CD4-positive, CD25-positive, alpha-beta regulatory T cell (primary cell): ENCODE data around the gene HEG1. TPM values are rescaled to one million over a fixed set of nuclear protein-coding genes. Genes with fewer than 3 reads are reported as not detected.

Experiments used
- ATAC-seq, 2 donors: fragments of 150-1000 bp; cut with Tn5 transposase; one replicate each; pipeline ENCODE4 v1.10.0; 2021; ENCODE audit warnings: low read depth in 2 of 2, moderate number of reproducible peaks in 2 of 2, moderate library complexity in 1 of 2
- DNase-seq, 3 donors: peaks; one replicate each; pipeline versions ENCODE4 v3.0.0 to v3.0.0-alpha.2; 2012 to 2022; ENCODE audit warnings: mixed read lengths in 1 of 3
- H3K27ac ChIP-seq: one replicate; pipeline ENCODE4 v1.7.0; 2013; ENCODE audit warnings: mild to moderate bottlenecking, low read length; ENCODE audit not compliant: insufficient read depth, poor library complexity, severe bottlenecking
- H3K27me3 ChIP-seq: one replicate; pipeline ENCODE4 v1.7.0; 2013; ENCODE audit warnings: low read length; ENCODE audit not compliant: control insufficient read depth, insufficient read depth
- H3K36me3 ChIP-seq: one replicate; pipeline ENCODE4 v1.7.0; 2013; ENCODE audit warnings: mild to moderate bottlenecking, low read length, moderate library complexity; ENCODE audit not compliant: control insufficient read depth, insufficient read depth
- H3K4me1 ChIP-seq: 2 replicates; pipeline ENCODE4 v1.7.0; 2013; ENCODE audit warnings: mild to moderate bottlenecking, low read length; ENCODE audit not compliant: insufficient read depth, control insufficient read depth, poor library complexity, severe bottlenecking
- H3K4me3 ChIP-seq: one replicate; pipeline ENCODE4 v1.7.0; 2013; ENCODE audit warnings: low read depth, mild to moderate bottlenecking, low read length, moderate library complexity
- H3K9me3 ChIP-seq, 2 experiments: 1 replicate in 1 of 2; 2 replicates in 1 of 2; pipeline ENCODE4 v1.7.0; 2013; ENCODE audit warnings: low read length in 2 of 2, mild to moderate bottlenecking in 1 of 2, moderate library complexity in 1 of 2; ENCODE audit not compliant: control insufficient read depth in 2 of 2
- H3K27ac Mint-ChIP-seq, 3 donors: one replicate each; pipeline ENCODE4 v1.8.0; 2020 to 2022; ENCODE audit warnings: mild to moderate bottlenecking in 3 of 3, mixed read lengths in 3 of 3, moderate library complexity in 2 of 3
- H3K27me3 Mint-ChIP-seq: one replicate; pipeline ENCODE4 v1.8.0; 2022; ENCODE audit warnings: mild to moderate bottlenecking, mixed read lengths
- H3K36me3 Mint-ChIP-seq: one replicate; pipeline ENCODE4 v1.8.0; 2020; ENCODE audit warnings: mixed read lengths
- H3K4me1 Mint-ChIP-seq, 4 donors: one replicate each; pipeline ENCODE4 v1.8.0; 2020 to 2022; ENCODE audit warnings: mixed read lengths in 4 of 4, mild to moderate bottlenecking in 1 of 4
- H3K4me3 Mint-ChIP-seq, 4 donors: one replicate each; pipeline ENCODE4 v1.8.0; 2020 to 2022; ENCODE audit warnings: mild to moderate bottlenecking in 4 of 4, mixed read lengths in 4 of 4, moderate library complexity in 3 of 4
- H3K9me3 Mint-ChIP-seq, 7 donors: one replicate each; pipeline ENCODE4 v1.8.0; 2020 to 2022; ENCODE audit warnings: mixed read lengths in 7 of 7, mild to moderate bottlenecking in 3 of 7, moderate library complexity in 2 of 7
- polyA plus RNA-seq, 4 donors: library from polyadenylated mRNA; unstranded; fragments of 300-500 nt; fragmentation: Illumina TruSeq; gene quantifications; one replicate each; pipeline ENCODE4 v1.2.3, GENCODE V29; 2021
- total RNA-seq: library from RNA; stranded (reverse); gene quantifications from one replicate; pipeline ENCODE4 v1.2.3, GENCODE V29; 2022

Gene HEG1
- total and polyA plus RNA-seq, 5 donors from 2014 or later: 0.95 to 24.8 (median 2.3) TPM

GRCh38 chr3:124935794-124936542 lies 119.8 kb downstream of the HEG1 start:
- peaks cover 35% of the 10 kb centered on the region for H3K27me3 Mint-ChIP-seq
- ATAC-seq: no peak
- no peak for DNase-seq
- Histone ChIP-seq H3K9me3 (no peaks in the 10 kb centered on the region), H3K4me1 (no peaks in the 10 kb centered on the region), H3K27ac (no peak overlapping the region), H3K27me3 (no peaks in the 10 kb centered on the region), H3K4me3 (no peak overlapping the region), H3K36me3 (no peaks in the 10 kb centered on the region)
- H3K4me3 Mint-ChIP-seq: no peak overlapping the region
- no peaks in the 10 kb centered on the region for H3K36me3 Mint-ChIP-seq
- no peaks in the 10 kb centered on the region for H3K4me1 Mint-ChIP-seq
- H3K27ac Mint-ChIP-seq: no peak overlapping the region
- peaks cover 0 to 2% (median 0%) of the 10 kb centered on the region in 7 donors for H3K9me3 Mint-ChIP-seq

DNA sequence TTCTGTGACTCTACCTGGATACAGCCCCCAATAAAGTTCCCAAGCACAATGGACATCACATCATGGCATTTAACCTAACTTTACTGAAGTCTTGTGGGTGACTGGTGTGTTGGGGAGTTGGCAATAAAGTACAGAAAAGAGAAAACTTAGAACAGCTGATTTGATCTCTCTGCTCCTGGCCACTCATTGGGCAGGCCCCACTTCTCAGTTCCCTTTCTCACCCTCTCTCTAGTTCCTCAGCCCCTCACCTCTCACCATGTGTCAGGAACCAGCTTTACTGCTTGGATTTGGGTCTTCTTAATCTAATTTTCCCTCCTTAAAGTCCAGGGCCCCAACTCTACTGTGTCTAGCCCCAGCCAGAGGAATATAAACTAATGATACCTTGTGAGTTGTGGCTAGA lies 120.5 kb downstream of the HEG1 start:
- Histone ChIP-seq H3K4me3 (no peak overlapping the region), H3K27ac (no peak overlapping the region), H3K36me3 (no peaks in the 10 kb centered on the region), H3K4me1 (no peaks in the 10 kb centered on the region), H3K27me3 (no peaks in the 10 kb centered on the region), H3K9me3 (no peaks in the 10 kb centered on the region)
- no peak for DNase-seq
- Mint-ChIP-seq H3K9me3 (peaks cover 0 to 2% (median 0%) of the 10 kb centered on the region in 7 donors), H3K4me1 (no peaks in the 10 kb centered on the region), H3K36me3 (no peaks in the 10 kb centered on the region), H3K27me3 (peaks cover 35% of the 10 kb centered on the region), H3K27ac (no peak overlapping the region), H3K4me3 (no peak overlapping the region)
- no peak for ATAC-seq

- no peak for ATAC-seq
- no peak within 1 kb of the TSS for H3K4me3 ChIP-seq
- H3K27me3 Mint-ChIP-seq: peaks cover 39% of the 10 kb centered on the region
These were observed 121.2 kb downstream of the HEG1 start, which contains the start of gene MUC13 for GRCh38 chr3:124934577-124934976. Gene MUC13, minus strand, starts transcription at chr3:124934751. Its CDS starts 39 bp downstream, at chr3:124934712.

GRCh38 chr3:124928333-124929202 lies 127.2 kb downstream of the HEG1 start:
- Mint-ChIP-seq H3K36me3 (no peaks in the 10 kb centered on the region), H3K4me3 (no peak overlapping the region), H3K9me3 (no peaks in the 10 kb centered on the region), H3K27ac (no peak overlapping the region), H3K4me1 (peaks cover 0 to 2% (median 0%) of the 10 kb centered on the region in 4 donors), H3K27me3 (peaks cover 25% of the 10 kb centered on the region)
- DNase-seq (peak; percentile 25 to 69 (median 43)), ATAC-seq (peak in 1 of 2 donors; percentile 56)
- Histone ChIP-seq H3K27me3 (peaks cover 13% of the 10 kb centered on the region), H3K4me3 (no peak overlapping the region), H3K27ac (no peak overlapping the region), H3K4me1 (no peaks in the 10 kb centered on the region), H3K36me3 (no peaks in the 10 kb centered on the region), H3K9me3 (no peaks in the 10 kb centered on the region)

More at GRCh38 chr3:124934577-124934976, 121.2 kb downstream of the HEG1 start, which contains the start of gene MUC13:
- no peaks in the 10 kb centered on the region for H3K4me1 ChIP-seq
- H3K27me3 ChIP-seq: no peaks in the 10 kb centered on the region
- H3K9me3 Mint-ChIP-seq: peaks cover 0 to under 1% (median 0%) of the 10 kb centered on the region in 7 donors
- no peak for DNase-seq
- H3K36me3 Mint-ChIP-seq: no peaks in the 10 kb centered on the region
- no peak within 1 kb of the TSS for H3K4me3 Mint-ChIP-seq
- no peaks in the 10 kb centered on the region for H3K4me1 Mint-ChIP-seq
- H3K9me3 ChIP-seq: no peaks in the 10 kb centered on the region
- no peak within 1 kb of the TSS for H3K27ac ChIP-seq
- no peak within 1 kb of the TSS for H3K27ac Mint-ChIP-seq
- no peaks in the 10 kb centered on the region for H3K36me3 ChIP-seq

GRCh38 chr3:124927574-124928045 lies 128.2 kb downstream of the HEG1 start:
- H3K27me3 Mint-ChIP-seq: peaks cover 23% of the 10 kb centered on the region
- no peak for ATAC-seq

DNA sequence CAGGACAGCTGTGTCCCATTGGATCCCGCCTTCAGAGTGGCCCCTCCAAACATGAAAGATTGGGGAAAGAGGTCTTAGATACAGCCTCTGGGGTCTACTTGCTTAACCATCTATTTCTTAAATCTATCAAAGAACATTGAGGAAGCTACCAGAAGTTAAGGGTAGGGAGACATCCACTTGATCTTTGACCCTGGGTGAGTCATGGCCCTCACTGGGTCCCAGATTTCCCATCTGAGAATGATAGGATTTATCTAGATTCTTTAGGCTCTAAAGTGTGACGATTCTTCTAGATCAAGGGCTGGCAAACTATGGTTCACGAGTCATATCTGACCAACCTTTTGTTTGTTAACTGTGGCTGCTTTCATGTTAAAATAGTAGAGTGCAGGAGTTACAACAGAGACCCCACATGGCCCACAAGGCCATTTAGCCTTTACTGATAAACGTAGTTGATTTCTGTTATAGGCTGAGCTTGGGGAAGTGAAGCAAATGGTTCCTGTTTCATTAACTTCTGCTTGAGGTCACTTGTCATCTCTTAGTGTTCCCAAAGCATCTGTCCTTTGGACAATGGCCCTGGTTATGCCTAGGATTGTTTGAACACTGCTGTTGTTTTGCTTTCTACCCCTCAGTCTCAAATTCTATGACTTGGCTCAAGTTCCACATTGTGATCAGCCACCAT lies 129.2 kb downstream of the HEG1 start:
- H3K4me1 Mint-ChIP-seq: peaks cover 0 to 2% (median 0%) of the 10 kb centered on the region in 4 donors
- Histone ChIP-seq H3K27me3 (peaks cover 22% of the 10 kb centered on the region), H3K27ac (no peak overlapping the region), H3K9me3 (no peaks in the 10 kb centered on the region), H3K4me1 (no peaks in the 10 kb centered on the region), H3K36me3 (no peaks in the 10 kb centered on the region), H3K4me3 (no peak overlapping the region)
- H3K27ac Mint-ChIP-seq: no peak overlapping the region
- peaks cover 23% of the 10 kb centered on the region for H3K27me3 Mint-ChIP-seq
- no peaks in the 10 kb centered on the region for H3K36me3 Mint-ChIP-seq
- DNase-seq: no peak
- no peak overlapping the region for H3K4me3 Mint-ChIP-seq
- H3K9me3 Mint-ChIP-seq: no peaks in the 10 kb centered on the region
- no peak for ATAC-seq

More at GRCh38 chr3:124927574-124928045, 128.2 kb downstream of the HEG1 start:
- Mint-ChIP-seq H3K4me3 (no peak overlapping the region), H3K36me3 (no peaks in the 10 kb centered on the region), H3K27ac (no peak overlapping the region), H3K9me3 (no peaks in the 10 kb centered on the region), H3K4me1 (peaks cover 0 to 2% (median 0%) of the 10 kb centered on the region in 4 donors)
- no peaks in the 10 kb centered on the region for H3K4me1 ChIP-seq
- no peaks in the 10 kb centered on the region for H3K9me3 ChIP-seq
- no peak for DNase-seq
- H3K27ac ChIP-seq: no peak overlapping the region
- H3K4me3 ChIP-seq: no peak overlapping the region
- H3K36me3 ChIP-seq: no peaks in the 10 kb centered on the region
- peaks cover 22% of the 10 kb centered on the region for H3K27me3 ChIP-seq

- peaks cover 18% of the 10 kb centered on the region for H3K27me3 Mint-ChIP-seq
- H3K36me3 Mint-ChIP-seq: no peaks in the 10 kb centered on the region
- H3K9me3 Mint-ChIP-seq: no peaks in the 10 kb centered on the region
- H3K4me1 Mint-ChIP-seq: peaks cover 0 to 2% (median 0%) of the 10 kb centered on the region in 4 donors
- Histone ChIP-seq H3K9me3 (no peaks in the 10 kb centered on the region), H3K27me3 (peaks cover 22% of the 10 kb centered on the region), H3K36me3 (no peaks in the 10 kb centered on the region), H3K4me3 (no peak overlapping the region), H3K4me1 (no peaks in the 10 kb centered on the region), H3K27ac (no peak overlapping the region)
- H3K27ac Mint-ChIP-seq: no peak overlapping the region
- no peak overlapping the region for H3K4me3 Mint-ChIP-seq
- no peak for DNase-seq
- ATAC-seq: no peak
These were observed 131.1 kb downstream of the HEG1 start for GRCh38 chr3:124924741-124925140.
